Measurements from ENCODE around the gene CD79B. TPM values are rescaled to one million over a fixed set of nuclear protein-coding genes. Genes with fewer than 3 reads are reported as not detected.

Gene CD79B
- total and polyA plus RNA-seq, 2 of the 13 experiments (the other 11 are each of a cell fraction or from before 2014, with no cell fraction given) = not detected

DNA sequence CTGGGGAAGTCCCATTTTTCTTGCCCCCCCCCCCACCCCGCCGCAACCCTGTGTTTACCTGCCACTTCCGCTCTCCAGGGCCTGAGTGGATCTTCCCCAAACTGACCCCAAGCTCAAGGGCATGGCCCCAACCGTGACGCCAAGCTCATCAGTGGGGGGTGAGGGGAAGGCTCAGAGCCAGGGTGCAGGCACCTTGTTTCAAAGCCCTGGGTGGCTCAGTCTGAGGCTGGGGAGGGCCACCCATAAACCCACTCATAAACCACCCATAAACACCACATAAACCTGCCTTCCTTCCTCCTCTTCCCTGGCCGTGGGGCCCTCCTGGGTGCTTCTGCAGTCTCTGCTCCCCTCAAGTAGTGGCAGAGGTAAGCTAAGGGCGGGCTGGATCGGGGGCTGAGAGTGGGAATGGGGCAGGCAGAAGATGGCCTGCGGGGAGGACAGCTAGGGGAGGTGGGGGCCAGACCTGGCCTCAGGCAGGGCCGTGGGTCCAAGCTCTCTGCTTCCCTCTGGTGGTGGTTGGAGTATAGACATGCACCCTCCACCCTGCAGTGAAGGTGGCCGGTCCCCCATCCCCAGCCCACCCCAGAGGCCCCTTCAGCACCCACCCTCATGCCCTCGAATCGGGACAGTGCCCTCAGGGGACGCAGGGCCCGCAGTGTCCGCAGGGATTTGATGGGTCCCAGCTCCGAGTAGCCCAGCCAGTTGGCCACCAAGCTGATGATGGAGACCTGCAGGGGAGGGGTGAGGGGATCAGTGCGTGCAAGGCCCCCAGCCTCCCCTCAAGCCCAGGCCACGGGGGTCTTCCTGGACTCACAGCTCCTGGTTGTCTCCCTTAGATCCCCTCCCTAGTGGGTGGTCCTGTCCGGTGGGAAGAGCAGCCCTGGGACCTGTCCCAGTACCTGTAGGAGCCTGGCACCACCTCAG is 14.6 kb upstream of the CD79B start (continued):
- TF ChIP-seq, protein P1, sequence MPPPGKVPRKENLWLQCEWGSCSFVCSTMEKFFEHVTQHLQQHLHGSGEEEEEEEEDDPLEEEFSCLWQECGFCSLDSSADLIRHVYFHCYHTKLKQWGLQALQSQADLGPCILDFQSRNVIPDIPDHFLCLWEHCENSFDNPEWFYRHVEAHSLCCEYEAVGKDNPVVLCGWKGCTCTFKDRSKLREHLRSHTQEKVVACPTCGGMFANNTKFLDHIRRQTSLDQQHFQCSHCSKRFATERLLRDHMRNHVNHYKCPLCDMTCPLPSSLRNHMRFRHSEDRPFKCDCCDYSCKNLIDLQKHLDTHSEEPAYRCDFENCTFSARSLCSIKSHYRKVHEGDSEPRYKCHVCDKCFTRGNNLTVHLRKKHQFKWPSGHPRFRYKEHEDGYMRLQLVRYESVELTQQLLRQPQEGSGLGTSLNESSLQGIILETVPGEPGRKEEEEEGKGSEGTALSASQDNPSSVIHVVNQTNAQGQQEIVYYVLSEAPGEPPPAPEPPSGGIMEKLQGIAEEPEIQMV (CRISPR knock-in tag; IDR thresholded peaks at IDR 0.05; ENCODE audit: low read depth) = no peak; the same call in 1 of the 2 replicates
- TF ChIP-seq NR1H2 (CRISPR knock-in tag; IDR thresholded peaks at IDR 0.05; ENCODE audit: borderline replicate concordance, low read depth) = no peak
- peak; percentile 69 for TF ChIP-seq RAD21 (CRISPR knock-in tag; IDR thresholded peaks at IDR 0.05)
- TF ChIP-seq, protein P2, sequence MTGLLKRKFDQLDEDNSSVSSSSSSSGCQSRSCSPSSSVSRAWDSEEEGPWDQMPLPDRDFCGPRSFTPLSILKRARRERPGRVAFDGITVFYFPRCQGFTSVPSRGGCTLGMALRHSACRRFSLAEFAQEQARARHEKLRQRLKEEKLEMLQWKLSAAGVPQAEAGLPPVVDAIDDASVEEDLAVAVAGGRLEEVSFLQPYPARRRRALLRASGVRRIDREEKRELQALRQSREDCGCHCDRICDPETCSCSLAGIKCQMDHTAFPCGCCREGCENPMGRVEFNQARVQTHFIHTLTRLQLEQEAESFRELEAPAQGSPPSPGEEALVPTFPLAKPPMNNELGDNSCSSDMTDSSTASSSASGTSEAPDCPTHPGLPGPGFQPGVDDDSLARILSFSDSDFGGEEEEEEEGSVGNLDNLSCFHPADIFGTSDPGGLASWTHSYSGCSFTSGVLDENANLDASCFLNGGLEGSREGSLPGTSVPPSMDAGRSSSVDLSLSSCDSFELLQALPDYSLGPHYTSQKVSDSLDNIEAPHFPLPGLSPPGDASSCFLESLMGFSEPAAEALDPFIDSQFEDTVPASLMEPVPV (CRISPR knock-in tag; IDR thresholded peaks at IDR 0.05) = no peak
- TF ChIP-seq, protein P3, sequence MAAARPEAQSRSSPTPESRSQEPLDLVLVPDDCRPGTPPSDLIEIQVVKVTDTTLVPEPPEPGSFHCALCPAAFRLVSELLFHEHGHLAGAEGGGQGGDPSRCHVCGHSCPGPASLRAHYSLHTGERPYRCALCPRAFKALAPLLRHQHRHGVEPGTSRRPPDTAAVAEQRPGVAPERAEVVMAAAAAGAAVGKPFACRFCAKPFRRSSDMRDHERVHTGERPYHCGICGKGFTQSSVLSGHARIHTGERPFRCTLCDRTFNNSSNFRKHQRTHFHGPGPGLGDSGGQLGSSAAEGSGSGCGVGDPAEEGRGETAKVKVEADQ (CRISPR knock-in tag; IDR thresholded peaks at IDR 0.05; ENCODE audit: borderline replicate concordance) = no peak
- TF ChIP-seq, protein P4, sequence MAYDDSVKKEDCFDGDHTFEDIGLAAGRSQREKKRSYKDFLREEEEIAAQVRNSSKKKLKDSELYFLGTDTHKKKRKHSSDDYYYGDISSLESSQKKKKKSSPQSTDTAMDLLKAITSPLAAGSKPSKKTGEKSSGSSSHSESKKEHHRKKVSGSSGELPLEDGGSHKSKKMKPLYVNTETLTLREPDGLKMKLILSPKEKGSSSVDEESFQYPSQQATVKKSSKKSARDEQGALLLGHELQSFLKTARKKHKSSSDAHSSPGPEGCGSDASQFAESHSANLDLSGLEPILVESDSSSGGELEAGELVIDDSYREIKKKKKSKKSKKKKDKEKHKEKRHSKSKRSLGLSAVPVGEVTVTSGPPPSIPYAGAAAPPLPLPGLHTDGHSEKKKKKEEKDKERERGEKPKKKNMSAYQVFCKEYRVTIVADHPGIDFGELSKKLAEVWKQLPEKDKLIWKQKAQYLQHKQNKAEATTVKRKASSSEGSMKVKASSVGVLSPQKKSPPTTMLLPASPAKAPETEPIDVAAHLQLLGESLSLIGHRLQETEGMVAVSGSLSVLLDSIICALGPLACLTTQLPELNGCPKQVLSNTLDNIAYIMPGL (CRISPR knock-in tag; IDR thresholded peaks at IDR 0.05; ENCODE audit: borderline replicate concordance in 1 of 2, low read depth in 1 of 2) = peak; percentile 67 to 83; a peak in 3 of 4 replicates
- TF ChIP-seq, protein P5, sequence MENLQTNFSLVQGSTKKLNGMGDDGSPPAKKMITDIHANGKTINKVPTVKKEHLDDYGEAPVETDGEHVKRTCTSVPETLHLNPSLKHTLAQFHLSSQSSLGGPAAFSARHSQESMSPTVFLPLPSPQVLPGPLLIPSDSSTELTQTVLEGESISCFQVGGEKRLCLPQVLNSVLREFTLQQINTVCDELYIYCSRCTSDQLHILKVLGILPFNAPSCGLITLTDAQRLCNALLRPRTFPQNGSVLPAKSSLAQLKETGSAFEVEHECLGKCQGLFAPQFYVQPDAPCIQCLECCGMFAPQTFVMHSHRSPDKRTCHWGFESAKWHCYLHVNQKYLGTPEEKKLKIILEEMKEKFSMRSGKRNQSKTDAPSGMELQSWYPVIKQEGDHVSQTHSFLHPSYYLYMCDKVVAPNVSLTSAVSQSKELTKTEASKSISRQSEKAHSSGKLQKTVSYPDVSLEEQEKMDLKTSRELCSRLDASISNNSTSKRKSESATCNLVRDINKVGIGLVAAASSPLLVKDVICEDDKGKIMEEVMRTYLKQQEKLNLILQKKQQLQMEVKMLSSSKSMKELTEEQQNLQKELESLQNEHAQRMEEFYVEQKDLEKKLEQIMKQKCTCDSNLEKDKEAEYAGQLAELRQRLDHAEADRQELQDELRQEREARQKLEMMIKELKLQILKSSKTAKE (CRISPR knock-in tag; IDR thresholded peaks at IDR 0.05; ENCODE audit: borderline replicate concordance) = 0 out of 2 replicates have a peak, but pooled peaks have one; percentile 16
- no peak for TF ChIP-seq ZNF614 (CRISPR knock-in tag; IDR thresholded peaks at IDR 0.05; ENCODE audit: borderline replicate concordance)
- TF ChIP-seq CREB1 (IDR thresholded peaks at IDR 0.05) = peak; percentile 68; the same call in 1 of the 2 replicates
- TF ChIP-seq CREB1 (CRISPR knock-in tag; IDR thresholded peaks at IDR 0.05) = no peak
- TF ChIP-seq ZBTB3 (CRISPR knock-in tag; IDR thresholded peaks at IDR 0.05; ENCODE audit: borderline replicate concordance, low read depth) = no peak
- 0 out of 2 replicates have a peak, but pooled peaks have one; percentile 65 for TF ChIP-seq AHR (CRISPR knock-in tag; IDR thresholded peaks at IDR 0.05)
- TF ChIP-seq TEAD3 (CRISPR knock-in tag; optimal IDR thresholded peaks at IDR 0.05; ENCODE audit: borderline replicate concordance) = peak; percentile 1
- no peak for TF ChIP-seq MED13 (CRISPR knock-in tag; IDR thresholded peaks at IDR 0.05)
- TF ChIP-seq, protein P6, sequence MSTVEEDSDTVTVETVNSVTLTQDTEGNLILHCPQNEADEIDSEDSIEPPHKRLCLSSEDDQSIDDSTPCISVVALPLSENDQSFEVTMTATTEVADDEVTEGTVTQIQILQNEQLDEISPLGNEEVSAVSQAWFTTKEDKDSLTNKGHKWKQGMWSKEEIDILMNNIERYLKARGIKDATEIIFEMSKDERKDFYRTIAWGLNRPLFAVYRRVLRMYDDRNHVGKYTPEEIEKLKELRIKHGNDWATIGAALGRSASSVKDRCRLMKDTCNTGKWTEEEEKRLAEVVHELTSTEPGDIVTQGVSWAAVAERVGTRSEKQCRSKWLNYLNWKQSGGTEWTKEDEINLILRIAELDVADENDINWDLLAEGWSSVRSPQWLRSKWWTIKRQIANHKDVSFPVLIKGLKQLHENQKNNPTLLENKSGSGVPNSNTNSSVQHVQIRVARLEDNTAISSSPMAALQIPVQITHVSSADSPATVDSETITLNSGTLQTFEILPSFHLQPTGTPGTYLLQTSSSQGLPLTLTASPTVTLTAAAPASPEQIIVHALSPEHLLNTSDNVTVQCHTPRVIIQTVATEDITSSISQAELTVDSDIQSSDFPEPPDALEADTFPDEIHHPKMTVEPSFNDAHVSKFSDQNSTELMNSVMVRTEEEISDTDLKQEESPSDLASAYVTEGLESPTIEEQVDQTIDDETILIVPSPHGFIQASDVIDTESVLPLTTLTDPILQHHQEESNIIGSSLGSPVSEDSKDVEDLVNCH (CRISPR knock-in tag; IDR thresholded peaks at IDR 0.05) = peak; percentile 44; the same call in 1 of the 2 replicates
